Ramos (cell line): ENCODE measurements around the gene AFG3L2.

Experiments
- in situ Hi-C: fragments of 300-500 bp; cut with MboI; formaldehyde crosslinking; loops from one replicate; pipeline ENCODE4 v1.14.3; 2022; ENCODE audit warnings: low sequenced_read_pairs; ENCODE audit not compliant: unreplicated experiment

The AFG3L2 gene

DNA sequence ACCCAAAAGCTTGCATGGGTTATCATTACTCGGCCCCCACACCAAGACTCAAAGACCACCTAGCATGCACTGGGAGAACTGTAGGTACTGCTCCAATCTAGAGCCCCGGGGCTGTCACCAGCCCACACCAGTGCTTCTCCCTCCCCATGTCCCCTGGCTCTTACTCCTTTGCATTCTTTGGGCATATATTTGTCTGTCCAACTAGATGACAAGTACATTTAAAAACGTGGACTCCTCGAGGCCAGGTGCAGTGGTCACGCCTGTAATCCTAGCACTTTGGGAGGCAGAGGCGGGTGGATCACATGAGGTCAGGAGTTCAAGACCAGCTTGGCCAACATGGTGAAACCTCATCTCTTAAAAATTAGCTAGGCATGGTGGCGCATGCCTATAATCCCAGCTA lies 7.8 kb downstream of the AFG3L2 start:
- in situ Hi-C loops: no loop called here

- in situ Hi-C loops: no loop called here
These were observed 10.2 kb downstream of the AFG3L2 start for GRCh38 chr18:12366784-12367183.

- in situ Hi-C loops: no loop called here
These were observed 10.6 kb downstream of the AFG3L2 start for GRCh38 chr18:12366379-12366778.

DNA sequence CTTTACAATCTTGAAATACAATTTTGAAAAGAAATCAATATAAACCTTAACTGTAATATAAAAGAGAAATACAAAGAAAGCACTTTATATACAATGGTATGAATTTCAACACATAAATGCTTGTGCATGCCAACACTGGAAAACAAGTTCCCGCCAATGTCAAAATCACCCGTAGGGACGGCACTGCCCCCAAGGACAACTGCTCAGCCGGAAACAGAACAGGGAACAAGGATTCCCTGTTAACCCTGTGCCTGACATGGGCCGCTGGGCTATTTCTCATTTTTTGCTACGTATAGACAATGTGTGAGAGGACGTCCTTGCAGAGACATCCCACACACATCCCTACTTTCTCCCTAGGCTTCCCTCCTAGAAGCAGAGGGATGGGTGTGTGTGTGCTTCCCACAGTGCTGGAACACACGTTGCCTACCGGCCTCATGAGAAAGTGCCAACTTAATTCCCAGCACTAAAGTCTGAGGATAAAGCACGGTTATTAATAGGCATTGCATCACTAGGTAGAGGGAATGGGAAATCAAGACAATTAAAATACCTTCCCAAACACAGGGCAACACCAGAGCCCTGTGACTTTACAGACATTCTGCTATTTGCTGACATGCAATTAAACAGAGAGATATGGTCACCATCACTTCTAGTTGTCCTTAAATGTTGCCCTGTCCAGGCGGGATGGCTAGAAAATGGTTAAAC lies 14.4 kb downstream of the AFG3L2 start:
- in situ Hi-C loops: no loop called here

DNA sequence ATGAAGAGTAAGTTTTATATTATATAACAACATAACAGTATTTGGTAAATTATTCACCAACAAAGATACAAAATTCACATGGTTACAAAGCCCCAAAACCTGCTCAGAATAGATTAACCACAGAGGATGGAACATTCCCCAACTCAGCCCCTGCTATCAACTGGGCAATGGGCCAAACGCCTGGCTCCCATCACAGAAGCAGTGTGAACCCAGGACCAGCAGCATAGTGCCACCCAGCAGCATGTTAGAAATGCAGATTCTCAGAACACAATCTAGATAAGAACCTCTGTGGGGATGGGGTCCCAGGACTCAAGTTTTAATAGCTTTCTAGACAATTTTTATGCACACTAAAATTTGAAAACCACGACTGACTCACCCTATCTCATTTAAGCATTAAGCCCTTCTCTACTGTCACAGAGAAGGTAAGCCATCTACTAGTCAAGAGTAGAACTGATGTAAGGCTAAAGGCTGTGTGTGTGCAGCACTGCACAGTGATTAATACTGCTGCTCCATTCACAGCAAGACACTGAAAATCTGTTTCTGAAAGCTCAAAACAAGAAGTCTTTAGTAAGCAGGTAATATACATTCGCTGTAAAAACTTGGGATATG lies 15.2 kb downstream of the AFG3L2 start:
- in situ Hi-C loops: no loop called here

DNA sequence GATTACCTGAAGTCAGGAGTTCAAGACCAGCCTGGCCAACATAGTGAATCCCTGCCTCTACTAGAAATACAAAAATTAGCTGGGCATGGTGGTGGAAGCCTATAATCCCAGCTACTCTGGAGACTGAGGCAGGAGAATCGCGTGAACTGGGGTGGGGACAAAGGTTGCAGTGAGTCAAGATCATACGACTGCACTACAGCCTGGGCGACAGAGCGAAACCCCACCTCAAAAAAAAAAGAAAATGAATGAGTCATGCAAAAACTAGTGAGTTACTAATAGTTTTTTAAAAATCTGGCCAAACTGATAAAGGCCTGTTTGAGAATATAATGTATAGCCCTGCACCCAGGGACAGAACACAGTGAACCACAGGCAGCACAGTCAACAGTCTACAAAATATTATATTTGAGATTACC lies 17.5 kb downstream of the AFG3L2 start:
- in situ Hi-C loops: no loop called here

GRCh38 chr18:12352188-12352587 lies 24.8 kb downstream of the AFG3L2 start:
- in situ Hi-C loops: no loop called here

- in situ Hi-C loops: no loop called here
These were observed 29.1 kb downstream of the AFG3L2 start for GRCh38 chr18:12347895-12348294.

DNA sequence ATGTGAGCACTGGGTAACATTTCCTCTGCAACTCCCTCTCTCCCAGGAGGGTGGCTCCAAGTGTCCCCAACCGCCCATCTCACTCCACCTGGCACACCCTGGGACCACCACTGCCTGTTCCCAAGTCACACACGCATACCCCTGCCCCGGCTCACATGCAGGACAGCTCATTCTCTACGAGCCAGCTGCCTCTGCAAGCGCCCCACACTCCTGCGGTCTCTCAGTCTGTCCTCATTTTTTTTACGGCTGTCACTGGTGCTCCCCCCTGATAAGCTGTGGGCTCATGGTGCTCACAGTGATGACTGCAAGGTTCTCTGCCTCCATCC lies 30.8 kb downstream of the AFG3L2 start:
- in situ Hi-C loops: no loop called here

- in situ Hi-C loops: no loop called here
These were observed 31.4 kb downstream of the AFG3L2 start for GRCh38 chr18:12345491-12346239.

GRCh38 chr18:12342661-12343060 lies 34.4 kb downstream of the AFG3L2 start:
- in situ Hi-C loops: no loop called here

DNA sequence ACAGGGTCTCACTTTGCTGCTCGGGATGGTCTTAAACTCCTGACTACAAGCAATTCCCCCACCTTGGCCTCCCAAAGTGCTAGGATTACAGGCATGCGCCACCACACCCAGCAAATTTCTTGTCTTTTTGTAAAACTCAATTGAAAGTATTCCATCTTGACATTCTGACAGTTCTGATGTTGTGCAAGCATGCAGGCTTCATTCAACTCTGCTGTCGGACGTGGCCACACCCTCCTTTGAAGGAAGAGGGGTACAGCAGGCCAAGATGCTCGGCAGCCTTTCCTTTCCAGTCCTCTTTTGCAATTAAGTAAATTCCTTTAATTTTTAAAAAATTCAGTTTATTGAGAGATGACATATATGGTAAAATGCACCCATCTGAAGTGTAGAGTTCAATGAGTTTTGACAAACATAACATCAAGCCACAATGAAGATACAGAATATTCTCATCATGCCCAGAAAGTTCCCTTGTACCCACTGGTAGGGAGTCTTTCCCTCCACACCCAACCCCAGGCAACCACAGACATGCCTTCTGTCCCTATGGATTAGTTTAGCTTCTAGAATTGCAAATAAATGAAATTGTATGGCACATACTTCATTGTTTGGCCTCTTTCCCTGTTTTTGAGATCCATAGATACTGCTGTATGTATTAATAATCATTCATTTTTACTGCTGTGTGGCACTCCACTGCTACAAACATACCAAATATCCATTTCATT lies 35.9 kb downstream of the AFG3L2 start:
- in situ Hi-C loops: no loop called here

DNA sequence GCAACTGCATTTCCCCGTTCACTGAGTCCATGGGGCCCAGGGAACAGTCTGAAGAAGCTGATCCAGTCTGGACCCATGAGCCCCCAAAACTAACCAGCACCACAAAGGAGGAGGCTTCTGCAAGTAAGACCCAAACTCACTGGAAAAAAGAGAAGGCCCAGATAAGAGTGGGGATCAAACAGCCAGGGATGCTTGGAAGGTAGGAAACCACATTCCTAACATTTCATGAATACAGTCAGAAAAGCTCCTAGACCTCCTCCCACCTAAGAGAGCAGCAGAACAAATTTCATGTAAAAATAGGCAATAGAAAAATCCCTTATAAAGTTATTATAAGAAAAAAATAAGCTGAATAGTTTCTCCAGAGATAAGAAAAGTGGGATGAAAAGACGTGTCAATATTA lies 38.6 kb downstream of the AFG3L2 start:
- in situ Hi-C loops: no loop called here

GRCh38 chr18:12336887-12337286 lies 40.1 kb downstream of the AFG3L2 start:
- in situ Hi-C loops: no loop called here

GRCh38 chr18:12336171-12336613 lies 40.8 kb downstream of the AFG3L2 start:
- in situ Hi-C loops: no loop called here

DNA sequence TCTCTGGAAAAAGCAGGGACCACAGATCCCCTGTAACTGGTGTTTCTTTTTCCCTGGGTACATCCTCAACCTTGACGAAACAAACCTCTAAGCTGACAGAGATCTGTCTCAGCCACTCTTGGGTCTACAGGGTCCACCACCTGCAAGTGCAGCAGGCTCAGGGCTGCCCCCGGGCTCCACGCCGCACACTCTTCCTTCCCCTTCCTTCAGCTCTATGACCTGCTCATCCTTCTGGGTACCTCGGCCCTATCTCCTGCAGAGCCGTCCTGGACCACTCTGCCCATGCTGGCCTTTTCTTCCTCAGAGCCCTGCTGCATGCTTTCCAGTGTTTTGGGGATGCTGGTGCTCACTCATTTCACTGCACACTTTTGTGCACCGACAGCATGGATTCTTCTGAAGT lies 41.5 kb downstream of the AFG3L2 start:
- in situ Hi-C loops: no loop called here

DNA sequence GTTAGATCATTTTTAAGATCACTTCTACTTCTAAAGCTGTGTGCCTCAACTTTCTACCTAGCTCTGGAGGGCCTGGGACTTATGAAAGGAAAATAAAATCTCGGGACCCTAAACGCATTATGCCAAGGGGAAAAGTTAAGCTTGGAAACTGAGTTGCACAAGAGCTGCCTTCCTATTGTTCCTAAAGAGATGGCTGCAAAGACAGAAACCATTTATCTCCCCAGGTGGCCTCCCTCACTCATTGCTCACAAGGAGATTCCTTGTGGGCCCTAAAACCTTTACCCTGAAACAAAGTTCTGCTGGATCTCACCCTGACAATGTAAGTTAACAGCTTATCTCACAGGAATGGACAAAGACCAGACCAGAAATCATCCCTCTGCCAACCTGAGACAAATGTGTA lies 42.2 kb downstream of the AFG3L2 start:
- in situ Hi-C loops: no loop called here

- in situ Hi-C loops: no loop called here
These were observed 42.6 kb downstream of the AFG3L2 start for GRCh38 chr18:12334366-12334808.

DNA sequence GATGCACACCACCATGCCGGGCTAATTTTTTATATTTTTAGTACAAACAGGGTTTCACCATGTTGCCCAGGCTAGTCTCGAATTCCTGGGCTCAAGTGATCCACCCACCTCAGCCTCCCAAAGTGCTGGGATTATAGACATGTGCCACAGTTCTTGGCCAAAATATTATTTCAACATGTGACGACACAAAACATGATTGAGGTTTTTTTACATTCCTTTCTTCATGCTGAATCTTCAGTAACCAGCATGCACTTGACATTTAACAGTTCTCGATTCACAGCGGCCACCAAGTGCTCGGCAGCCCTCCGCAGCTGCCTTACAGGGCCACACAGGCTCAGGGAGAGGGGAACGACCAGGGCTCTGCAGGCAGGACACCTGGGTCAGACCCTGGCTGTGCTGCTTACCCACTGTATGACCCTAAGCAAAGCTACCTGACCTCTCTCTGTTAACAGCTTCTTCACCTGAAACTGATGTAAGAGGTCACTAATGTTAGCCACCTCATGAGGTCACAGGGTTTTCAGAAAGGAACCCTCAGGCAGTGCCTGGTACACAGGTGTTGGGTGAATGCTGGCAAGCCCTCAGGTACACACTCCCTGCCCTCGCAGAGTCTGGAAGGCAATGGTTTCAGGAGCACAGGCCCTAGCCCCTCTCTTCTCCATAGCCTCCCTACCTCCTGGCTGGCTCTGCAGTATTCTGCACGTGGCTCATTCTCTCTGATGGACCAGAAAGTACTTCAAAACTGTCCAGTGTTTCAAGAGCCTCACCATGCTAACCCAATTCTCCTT lies 43.3 kb downstream of the AFG3L2 start:
- in situ Hi-C loops: no loop called here

DNA sequence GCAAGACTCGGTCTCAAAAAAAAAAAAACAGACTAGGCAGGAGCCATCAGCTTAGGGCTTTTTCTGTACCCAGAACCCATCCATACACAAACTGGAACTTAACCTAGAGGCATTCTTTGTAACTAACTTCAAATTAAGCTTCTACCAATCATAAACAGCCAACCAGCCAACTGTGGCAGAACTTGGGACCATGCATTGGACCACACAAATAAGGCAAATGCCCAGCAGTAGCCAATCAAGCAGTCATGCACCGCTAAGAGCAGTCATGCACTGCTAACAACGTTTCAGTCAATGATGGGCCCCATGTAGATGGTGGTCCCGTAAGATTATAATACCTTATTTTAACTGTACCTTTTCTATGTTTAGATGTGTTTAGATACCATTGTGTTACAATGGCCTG lies 46.3 kb downstream of the AFG3L2 start:
- in situ Hi-C loops: no loop called here
